Endometrial microvascular endothelial cells (primary cell): ENCODE measurements around the gene IMPDH1. TPM values are rescaled to one million over a fixed set of nuclear protein-coding genes. Genes with fewer than 3 reads are reported as not detected.

ENCODE experiments used
- in situ Hi-C: cut with HindIII; loops from 2 replicates; pipeline ENCODE4 v1.10.0; 2017; ENCODE audit warnings: low sequenced_read_pairs, low pct_unique_long_range_greater_than_20kb; ENCODE audit errors: inconsistent ontology term
- total RNA-seq: library from RNA; depleted of rRNA; stranded (reverse); fragments of >200 nt; gene quantifications from one replicate; pipeline ENCODE4 v1.2.3, GENCODE V29; 2015; ENCODE audit errors: inconsistent ontology term

The IMPDH1 gene
- total RNA-seq, 1 donor from 2014 or later, result 120 TPM

GRCh38 chr7:128351296-128352152 is 58.3 kb downstream of the IMPDH1 start:
- in situ Hi-C loops, result no loop called here

GRCh38 chr7:128350708-128351295 is 59.0 kb downstream of the IMPDH1 start:
- in situ Hi-C loops, result no loop called here

GRCh38 chr7:128349466-128349825 is 60.3 kb downstream of the IMPDH1 start:
- in situ Hi-C loops, result no loop called here

GRCh38 chr7:128347647-128348097 is 62.1 kb downstream of the IMPDH1 start:
- in situ Hi-C loops, result no loop called here

GRCh38 chr7:128344431-128344774 is 65.4 kb downstream of the IMPDH1 start:
- in situ Hi-C loops, result no loop called here

- in situ Hi-C loops, result no loop called here
These were observed 66.0 kb downstream of the IMPDH1 start, which contains the start of gene RBM28 for GRCh38 chr7:128343554-128344430. RBM28 (minus strand) TSS chr7:128343908; CDS start chr7:128343793, 115 bp downstream.

Other genes with a start within 250 kb of the IMPDH1 start
- not detected for gene LEP, start 168.7 kb downstream of the IMPDH1 start, total RNA-seq
- gene RBM28, start 66.1 kb downstream of the IMPDH1 start, total RNA-seq, result 26.8 TPM
- gene PRRT4, start 48.3 kb downstream of the IMPDH1 start, total RNA-seq, result not detected
- 16.1 TPM for gene HILPDA, start 45.9 kb upstream of the IMPDH1 start, total RNA-seq
- gene METTL2B, start 66.8 kb upstream of the IMPDH1 start, total RNA-seq, result 24.7 TPM